Measurements from ENCODE around the gene TDRD5. TPM values are rescaled to one million over a fixed set of nuclear protein-coding genes. Genes with fewer than 3 reads are reported as not detected.
"Not testable (repeated sequence)": the region's sequence is repeated elsewhere in the genome, so short reads cannot be mapped to it uniquely, and the experiment has no call there.

The TDRD5 gene
- polyA plus RNA-seq, 5 donors = 0.19 to 0.55 (median 0.41) TPM

DNA sequence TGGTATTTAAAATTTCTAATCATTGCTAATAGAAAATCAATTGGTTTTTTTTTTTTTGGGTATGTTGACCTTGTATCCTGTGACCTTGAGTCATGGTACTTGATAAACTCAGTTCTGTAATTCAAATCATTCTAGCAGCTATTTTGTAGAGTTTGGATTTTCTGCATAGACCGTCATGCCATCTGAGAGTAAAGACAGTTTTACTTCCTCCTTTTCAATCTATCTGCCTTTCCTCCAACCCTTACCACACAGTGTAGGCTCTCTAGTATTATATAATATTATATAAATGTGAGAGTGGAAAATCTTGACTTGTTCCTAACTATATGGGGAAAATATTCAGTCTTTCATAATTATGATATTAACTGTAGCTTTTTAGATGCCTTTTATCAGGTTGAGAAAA, 7.0 kb downstream of the TDRD5 start:
- no peak for DNase-seq

DNA sequence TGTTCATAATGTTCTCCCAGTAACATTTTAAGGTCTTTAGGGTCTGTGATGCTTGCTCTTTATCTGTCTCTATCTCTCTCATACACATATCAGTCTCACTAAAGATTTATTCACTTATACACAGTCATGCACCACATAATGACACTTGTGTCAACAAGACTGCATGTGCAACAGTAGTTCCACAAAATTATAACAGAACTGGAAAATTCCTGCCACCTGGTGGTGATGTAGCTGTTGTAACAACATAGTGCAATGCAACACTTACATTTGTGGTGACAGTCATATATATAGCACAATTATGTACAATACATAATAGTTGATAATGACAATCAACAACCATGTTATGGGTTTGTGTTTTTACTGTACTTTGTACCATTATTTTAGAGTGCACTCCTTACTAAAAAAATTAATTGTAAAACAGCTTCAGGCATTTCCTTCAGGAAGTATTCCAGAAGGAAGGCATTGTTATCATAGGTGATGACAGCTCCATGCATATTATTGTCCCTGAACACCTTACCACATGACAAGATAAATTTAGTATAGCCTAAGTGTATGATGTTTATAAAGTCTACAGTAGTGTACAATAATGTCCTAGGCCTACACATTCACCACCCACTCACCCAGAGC, 8.1 kb downstream of the TDRD5 start:
- no peak for DNase-seq

- no peak for DNase-seq
These were observed 9.5 kb downstream of the TDRD5 start for GRCh38 chr1:179601093-179601492.

- DNase-seq = no peak
These were observed 20.7 kb downstream of the TDRD5 start for GRCh38 chr1:179612361-179612760.

DNA sequence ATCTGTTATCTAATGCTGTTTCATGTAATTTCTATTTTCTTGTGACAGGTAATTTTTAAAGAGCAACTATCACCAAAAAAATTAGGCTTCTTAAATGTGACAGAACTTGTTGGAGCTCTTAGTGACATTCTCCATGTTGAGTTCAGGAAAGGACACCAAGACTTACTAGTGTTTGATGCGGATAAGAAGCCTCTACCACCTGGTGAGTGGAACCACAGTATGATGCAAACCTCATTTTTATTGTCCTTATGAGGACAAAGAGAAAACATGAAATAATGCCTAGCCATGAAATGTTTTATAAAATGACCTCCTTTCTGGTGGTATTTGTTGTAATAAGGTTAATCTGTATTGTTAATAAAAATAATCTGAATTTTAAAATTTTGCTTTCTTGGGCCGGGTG, 39.1 kb downstream of the TDRD5 start:
- no peak for DNase-seq

- DNase-seq = no peak
These were observed 41.2 kb downstream of the TDRD5 start for GRCh38 chr1:179632868-179633267.

- DNase-seq = no peak
These were observed 45.7 kb downstream of the TDRD5 start for GRCh38 chr1:179637211-179637860.

DNA sequence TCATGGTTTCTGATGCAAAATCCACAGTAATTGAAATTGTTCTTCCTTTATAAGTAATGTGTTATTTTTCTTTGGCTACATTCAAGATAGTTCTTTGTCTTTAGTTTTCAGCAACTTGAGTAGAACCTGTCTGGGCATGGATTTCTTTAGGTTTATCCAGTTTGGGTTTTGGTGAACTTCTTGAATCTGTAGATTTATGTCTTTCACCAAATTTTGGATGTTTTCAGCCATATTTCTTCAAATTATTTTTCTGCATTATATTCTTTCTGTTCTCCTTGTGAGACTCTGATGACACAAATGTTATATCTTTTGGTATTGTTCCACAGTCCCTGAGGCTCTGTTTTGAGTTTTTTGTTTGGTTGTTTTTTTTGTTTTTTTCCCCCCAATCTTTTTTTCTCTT, 69.4 kb downstream of the TDRD5 start:
- no peak for DNase-seq

DNA sequence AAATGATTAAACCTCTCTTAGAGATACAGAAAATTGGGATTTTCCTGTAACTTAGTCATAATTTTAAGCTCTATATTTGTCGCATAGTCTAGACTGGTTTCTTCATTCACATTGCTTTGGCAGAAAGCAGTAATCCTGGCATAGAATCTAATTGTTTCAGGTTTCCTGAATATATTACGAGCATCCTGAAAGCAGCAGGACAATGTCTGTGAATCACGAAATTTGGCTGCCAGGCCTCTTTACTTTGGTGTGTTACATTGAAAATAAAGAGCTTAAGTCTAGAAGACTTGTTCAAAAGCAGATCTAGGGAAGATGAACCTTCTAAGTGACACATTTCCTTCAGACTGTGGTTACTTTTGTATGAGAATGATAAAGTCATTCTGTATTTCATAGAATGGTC, 72.2 kb downstream of the TDRD5 start:
- DNase-seq = no peak

GRCh38 chr1:179677882-179678281, 86.2 kb downstream of the TDRD5 start:
- no peak for DNase-seq

DNA sequence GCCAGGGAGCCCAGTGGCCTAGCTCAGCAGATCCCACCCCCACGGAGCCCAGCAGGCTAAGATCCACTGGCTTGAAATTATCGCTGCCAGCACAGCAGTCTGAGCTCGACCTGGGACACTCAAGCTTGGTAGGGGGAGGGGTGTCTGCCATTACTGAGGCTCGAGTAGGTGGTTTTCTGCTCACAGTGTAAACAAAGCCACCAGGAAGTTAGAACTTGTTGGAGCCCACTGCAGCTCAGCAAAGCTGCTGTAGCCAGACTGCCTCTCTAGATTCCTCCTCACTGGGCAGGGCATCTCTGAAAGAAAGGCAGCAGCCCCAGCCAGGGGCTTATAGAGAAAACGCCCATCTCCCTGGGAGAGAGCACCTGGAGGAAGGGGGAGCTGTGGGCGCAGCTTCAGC, 102.9 kb downstream of the TDRD5 start:
- not testable (repeated sequence) for DNase-seq

GRCh38 chr1:179702946-179703539, 111.4 kb downstream of the TDRD5 start:
- DNase-seq = no peak

DNA sequence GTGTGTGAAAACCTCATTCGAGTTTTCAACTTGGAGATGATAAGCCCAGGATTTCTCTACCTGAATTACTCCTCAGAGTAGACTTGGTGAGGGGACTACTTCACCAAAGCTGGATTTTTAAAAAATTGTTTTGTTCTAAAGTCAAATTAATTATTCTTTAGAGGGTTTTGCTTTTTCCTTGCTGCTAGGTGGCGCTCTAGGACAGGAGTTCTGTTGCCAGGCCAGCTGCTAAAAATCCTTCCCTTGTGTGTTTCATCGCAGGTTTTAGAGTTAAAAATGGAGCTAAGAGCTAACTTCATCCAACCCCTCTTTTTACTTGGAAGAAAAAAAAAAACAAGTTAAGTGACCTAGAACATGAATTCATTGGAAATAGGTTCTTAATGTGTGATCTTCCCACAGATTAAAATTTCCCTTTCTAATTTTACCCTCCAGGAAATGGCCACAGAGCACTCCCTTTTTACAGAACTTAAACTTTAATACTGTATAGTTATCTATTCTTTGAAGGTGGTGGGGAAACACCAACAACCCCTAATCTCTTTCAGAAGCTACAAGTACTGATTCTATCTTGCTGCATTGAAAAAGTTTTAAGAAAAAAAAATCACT, 114.8 kb downstream of the TDRD5 start:
- DNase-seq = peak; percentile 48 to 63

DNA sequence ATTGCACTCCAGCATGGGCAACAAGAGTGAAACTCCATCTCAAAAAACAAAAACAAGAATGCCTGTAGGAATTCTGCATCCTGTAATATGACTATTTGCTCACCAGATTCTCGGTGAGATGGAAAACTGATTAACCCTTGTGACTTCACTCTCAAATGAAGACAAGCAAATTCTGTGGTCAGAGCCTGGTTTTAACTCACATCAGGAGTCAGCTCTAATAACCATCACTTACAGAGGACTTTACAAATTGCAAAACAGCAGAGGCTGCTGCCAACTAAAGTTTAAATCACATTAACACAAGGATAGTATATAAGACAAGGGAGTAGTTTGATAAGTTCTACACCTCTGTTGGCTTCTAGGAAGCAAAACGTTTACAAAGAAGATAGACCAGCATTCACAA, 115.8 kb downstream of the TDRD5 start:
- DNase-seq = no peak

GRCh38 chr1:179708434-179709195, 117.0 kb downstream of the TDRD5 start:
- DNase-seq = no peak

DNA sequence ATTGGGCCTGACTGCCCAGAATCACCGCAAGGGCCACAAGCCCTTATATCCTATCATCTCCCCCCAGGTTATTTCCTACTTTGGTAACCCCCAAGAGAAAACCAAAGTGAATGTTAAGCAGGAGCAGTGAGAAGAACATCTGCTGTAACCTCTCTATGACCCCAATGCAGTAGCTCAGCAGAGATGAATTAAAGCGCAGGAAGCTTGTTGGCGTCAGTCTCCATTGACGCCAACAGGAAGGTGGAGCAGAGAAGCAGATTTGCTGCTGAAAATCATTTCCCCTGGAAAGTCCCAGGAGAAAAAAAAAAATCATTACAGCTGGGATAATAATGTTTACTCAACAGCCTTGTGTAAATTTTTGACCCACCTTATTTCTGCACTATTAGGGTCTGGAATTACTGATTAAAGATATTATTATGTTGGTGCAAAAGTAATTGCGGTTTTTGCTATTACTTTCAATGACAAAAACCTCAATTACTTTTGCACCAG, 118.3 kb downstream of the TDRD5 start:
- peak; percentile 42 to 46 for DNase-seq

GRCh38 chr1:179714159-179714558, 122.5 kb downstream of the TDRD5 start:
- DNase-seq = no peak

- no peak for DNase-seq
These were observed 123.0 kb downstream of the TDRD5 start for GRCh38 chr1:179714623-179715022.

GRCh38 chr1:179719272-179719671, 127.6 kb downstream of the TDRD5 start:
- no peak for DNase-seq

GRCh38 chr1:179728271-179728670, 136.6 kb downstream of the TDRD5 start:
- DNase-seq = no peak

DNA sequence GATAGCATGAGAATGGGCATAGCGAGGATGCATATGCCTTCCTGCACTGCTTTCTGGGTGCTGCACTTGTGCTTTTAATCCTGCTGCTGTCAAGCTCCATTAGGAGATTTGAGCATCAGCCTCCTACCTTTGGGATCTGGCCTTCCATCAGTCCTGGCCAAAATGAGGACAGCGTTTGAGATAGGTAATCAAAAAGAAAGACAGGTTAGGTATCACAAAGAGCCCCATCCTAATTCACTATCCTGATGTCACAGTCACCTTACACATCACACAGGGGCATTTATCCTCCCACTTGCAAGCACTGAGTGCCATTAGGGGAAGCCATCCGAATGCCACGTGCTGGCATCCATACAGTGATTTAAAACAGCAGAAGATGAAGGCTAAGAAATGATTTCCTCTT, 138.2 kb downstream of the TDRD5 start:
- DNase-seq = no peak

DNA sequence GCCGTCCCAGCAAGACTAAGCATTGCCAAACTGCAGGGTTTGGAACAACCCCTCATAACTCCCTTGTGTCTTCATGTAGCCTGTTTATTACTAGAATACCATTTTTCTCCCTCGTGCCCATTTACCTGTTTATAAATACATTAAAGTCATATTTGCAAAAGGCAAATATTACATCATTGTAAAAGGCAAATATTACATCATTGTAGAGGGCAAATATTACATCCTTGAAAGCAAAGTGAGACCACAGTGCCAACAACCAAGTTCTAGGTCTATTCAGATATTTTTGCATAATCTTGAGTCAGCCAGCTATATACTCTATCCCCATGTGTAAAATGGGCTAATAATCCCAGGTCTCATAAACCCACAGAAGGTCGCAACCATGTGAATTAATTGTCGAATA, 140.0 kb downstream of the TDRD5 start:
- DNase-seq = no peak
